ENCODE results near the gene EIF4E. TPM values are rescaled to one million over a fixed set of nuclear protein-coding genes. Genes with fewer than 3 reads are reported as not detected.

EIF4E gene, protein sequence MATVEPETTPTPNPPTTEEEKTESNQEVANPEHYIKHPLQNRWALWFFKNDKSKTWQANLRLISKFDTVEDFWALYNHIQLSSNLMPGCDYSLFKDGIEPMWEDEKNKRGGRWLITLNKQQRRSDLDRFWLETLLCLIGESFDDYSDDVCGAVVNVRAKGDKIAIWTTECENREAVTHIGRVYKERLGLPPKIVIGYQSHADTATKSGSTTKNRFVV
- total RNA-seq, result 212 and 288 TPM in 2 replicates

DNA sequence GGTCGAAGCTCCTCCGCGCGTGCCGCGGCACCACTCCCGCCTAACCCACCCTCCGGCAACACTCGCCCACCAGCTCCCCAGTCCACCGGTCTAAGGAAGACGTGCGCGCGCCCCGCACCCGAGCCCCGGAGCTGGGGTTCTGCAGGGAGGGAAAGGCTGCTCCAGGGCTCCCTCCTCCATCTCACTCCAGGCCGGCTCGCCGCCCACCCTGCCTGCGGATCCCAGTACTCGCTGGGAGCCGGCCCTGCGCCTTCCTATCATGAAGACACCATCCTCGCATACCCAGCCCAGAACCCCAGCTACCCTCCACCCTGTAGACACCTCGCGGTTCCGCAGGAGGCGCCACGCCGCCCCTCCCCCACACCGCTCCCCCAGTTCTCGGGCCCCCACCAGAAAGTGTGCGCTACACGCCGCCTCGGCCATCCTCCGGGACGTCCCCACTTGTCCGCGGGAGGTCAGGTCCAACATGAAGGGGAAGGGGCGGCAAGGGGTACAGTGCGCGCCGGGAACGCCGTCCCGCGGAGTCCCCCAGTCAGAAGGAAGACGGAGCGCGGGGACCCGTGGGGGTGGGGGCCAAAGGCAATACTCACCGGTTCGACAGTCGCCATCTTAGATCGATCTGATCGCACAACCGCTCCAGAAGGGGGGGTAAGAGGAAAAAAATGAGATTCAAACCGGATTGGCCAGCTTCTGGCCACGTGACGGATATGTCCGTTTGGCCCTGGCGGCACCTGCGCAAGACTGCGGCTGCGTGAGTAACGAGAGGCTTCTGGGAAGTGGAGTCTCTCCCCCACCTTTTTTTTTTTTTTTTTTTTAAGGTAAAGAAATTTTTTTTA, at the start of gene EIF4E:
EIF4E (minus strand) TSS at position 629 of the 836 bp plus-strand sequence; CDS start at position 608, 21 bp downstream.

Other genes starting within 250 kb of the EIF4E start
- gene METAP1, start 66.6 kb upstream of the EIF4E start, total RNA-seq, result 39.8 and 62.7 TPM in 2 replicates
- gene ADH5, start 159.7 kb upstream of the EIF4E start, total RNA-seq, result 124 and 128 TPM in 2 replicates
- not detected in 2 replicates for gene ADH4, start 215.2 kb upstream of the EIF4E start, total RNA-seq

Data from tracheal epithelial cell (primary cell).